HG02642 (cell line): ENCODE data around the gene MAPK4.
"Not testable (repeated sequence)": the region's sequence is repeated elsewhere in the genome, so short reads cannot be mapped to it uniquely, and the experiment has no call there.

Experiments used
- ATAC-seq: cut with Tn5 transposase; IDR thresholded peaks from one replicate; pipeline ENCODE4 v1.9.1; 2021; ENCODE audit warnings: mild to moderate bottlenecking; ENCODE audit not compliant: unreplicated experiment, poor library complexity

Gene MAPK4

DNA sequence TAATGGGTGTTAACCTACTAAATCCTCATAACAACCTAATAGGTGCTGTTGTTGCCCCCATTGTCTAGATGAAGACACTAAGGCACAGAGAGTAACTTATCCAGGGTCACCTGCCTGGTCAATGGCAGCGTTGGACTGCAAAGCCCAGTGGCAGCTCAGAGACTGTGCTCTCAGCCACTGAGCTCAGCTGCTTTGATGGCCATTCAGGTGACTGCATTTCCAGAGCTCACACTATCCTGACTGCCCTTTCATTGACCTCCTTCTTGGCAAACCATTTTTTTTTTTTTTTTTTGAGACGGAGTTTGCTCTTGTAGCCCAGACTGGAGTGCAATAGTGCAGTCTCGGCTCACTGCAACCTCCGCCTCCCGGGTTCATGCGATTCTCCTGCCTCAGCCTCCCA, 115.2 kb downstream of the MAPK4 start:
- ATAC-seq = no peak

GRCh38 chr18:50678651-50679050, 118.8 kb downstream of the MAPK4 start:
- ATAC-seq = no peak

GRCh38 chr18:50679056-50679455, 119.2 kb downstream of the MAPK4 start:
- no peak for ATAC-seq

- no peak for ATAC-seq
These were observed 119.8 kb downstream of the MAPK4 start for GRCh38 chr18:50679656-50680055.

GRCh38 chr18:50680966-50681365, 121.1 kb downstream of the MAPK4 start:
- no peak for ATAC-seq

- no peak for ATAC-seq
These were observed 123.0 kb downstream of the MAPK4 start for GRCh38 chr18:50682852-50683251.

- no peak for ATAC-seq
These were observed 126.5 kb downstream of the MAPK4 start for GRCh38 chr18:50686409-50686808.

GRCh38 chr18:50687491-50687890, 127.6 kb downstream of the MAPK4 start:
- no peak for ATAC-seq

DNA sequence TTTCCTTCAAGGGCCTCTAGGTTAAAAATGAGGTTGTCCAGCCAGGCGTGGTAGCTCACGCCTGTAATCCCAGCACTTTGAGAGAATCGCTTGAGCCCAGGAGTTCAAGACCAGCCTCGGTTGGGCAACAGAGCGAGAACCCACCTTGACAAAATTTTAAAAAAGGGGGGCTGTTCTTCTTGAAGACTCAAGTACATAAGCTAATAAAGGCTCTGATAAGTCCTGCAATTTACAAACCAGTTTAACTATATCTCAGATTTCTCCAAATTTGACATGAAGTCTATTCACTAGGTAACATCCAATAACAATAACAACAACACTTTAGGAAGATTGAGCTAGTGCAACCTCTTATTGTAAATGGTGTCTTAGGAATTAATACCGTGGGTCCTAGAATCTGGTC, 129.7 kb downstream of the MAPK4 start:
- no peak for ATAC-seq

- ATAC-seq = no peak
These were observed 134.3 kb downstream of the MAPK4 start for GRCh38 chr18:50694147-50694546.

- no peak for ATAC-seq
These were observed 135.7 kb downstream of the MAPK4 start for GRCh38 chr18:50695431-50696176.

DNA sequence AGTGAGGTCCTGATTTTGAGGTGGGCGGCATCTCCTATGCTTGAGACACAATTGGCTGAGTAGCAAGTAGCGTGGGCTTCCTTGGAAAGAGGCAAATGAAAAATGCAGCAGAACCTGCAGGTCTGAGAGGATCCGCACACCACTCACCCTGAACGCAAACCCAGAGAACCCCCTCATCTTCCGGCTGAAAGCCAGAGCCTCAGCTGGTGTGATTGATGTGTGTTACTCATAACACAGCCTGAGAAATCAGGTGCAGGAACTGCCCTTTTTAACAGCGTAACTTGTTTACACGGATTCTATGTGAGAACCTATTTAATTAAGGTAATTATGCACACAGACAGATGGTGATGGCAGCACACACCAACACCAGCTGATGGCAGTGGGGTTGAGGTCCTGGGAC, 136.5 kb downstream of the MAPK4 start:
- ATAC-seq = no peak

DNA sequence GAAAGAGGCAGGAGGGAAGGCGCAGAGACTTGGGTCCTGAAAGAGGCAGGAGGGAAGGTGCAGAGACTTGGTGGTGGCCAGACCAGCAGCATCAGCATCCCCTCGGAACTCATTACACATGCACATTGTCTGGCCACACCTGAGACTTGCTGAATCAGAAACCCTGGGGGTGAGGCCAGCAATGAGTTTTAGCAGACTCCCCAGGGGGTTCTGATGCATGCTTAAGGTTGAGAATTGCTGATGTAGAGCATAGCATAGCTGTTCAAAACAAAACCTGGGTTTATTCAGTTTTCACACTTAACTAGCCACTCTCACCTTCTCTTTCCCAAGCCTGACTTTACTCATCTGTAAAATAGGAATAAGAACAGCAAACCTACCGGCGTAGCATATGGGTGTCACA, 137.0 kb downstream of the MAPK4 start:
- no peak for ATAC-seq

DNA sequence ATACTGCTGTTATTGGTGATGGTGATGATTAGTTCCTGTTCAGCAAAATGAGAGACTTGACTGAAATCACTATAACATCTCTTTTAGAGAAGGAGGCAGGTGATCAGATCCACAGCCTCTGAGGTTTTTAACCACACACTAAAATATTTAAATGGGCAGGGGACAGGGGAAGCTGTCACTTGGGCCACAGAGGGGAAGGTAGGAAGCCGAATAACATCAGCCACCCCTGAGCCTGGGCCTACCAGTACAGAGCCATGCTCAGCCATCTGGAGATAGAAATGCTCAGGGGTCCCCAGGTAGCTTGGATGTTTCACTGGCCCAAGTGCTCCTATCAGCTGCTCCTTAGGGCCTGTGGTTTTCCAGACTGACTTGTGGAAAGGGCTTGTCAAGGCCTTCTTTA, 137.6 kb downstream of the MAPK4 start:
- no peak for ATAC-seq

DNA sequence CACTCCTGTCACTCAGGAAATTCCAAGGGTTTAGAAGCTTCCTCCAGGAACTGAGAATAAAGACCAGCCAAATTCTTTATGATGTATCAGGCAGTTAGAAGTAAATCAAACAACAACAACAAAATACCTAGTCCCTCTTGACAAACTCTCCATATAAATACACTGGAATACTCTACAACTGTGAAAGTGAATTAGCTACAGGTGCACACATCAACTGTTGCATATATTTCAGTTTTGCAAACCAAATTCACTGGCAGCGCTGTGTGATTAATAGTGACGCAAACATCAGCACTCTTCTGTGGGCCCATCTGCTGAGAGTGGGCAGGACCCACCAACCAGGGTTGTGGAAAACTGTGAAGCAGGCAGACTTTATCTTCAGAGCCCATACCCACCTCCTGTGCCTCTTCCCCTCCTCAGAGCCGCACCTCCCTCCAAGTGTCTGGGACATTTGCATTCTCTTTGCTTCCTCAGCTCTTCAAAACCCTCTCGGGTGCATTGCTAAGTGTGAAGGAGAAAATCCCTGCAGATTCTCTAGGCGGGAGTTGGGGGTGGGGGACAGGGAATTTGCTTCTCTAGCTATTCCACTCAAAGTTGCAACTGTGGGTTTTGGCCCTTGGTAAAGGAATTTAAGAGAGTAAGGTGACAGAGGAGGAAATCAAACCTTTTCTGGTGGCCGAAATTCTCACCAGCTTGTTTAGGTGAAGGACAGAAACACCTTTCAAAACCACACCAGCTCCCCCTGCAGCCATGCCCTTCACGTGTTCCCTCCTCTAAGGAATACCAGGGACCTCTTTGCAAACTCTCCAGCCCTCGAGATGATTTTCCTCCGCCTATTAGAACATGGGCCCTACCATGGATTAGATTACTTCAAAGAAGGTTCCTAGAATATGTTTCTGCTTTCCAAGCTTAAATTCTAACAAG, 140.6 kb downstream of the MAPK4 start:
- no peak for ATAC-seq

GRCh38 chr18:50704357-50704940, 144.6 kb downstream of the MAPK4 start:
- ATAC-seq = no peak

- ATAC-seq = no peak
These were observed 146.3 kb downstream of the MAPK4 start for GRCh38 chr18:50706199-50706598.

GRCh38 chr18:50706651-50707050, 146.8 kb downstream of the MAPK4 start:
- ATAC-seq = no peak

- ATAC-seq = not testable (repeated sequence)
These were observed 147.4 kb downstream of the MAPK4 start for GRCh38 chr18:50707297-50707696.

DNA sequence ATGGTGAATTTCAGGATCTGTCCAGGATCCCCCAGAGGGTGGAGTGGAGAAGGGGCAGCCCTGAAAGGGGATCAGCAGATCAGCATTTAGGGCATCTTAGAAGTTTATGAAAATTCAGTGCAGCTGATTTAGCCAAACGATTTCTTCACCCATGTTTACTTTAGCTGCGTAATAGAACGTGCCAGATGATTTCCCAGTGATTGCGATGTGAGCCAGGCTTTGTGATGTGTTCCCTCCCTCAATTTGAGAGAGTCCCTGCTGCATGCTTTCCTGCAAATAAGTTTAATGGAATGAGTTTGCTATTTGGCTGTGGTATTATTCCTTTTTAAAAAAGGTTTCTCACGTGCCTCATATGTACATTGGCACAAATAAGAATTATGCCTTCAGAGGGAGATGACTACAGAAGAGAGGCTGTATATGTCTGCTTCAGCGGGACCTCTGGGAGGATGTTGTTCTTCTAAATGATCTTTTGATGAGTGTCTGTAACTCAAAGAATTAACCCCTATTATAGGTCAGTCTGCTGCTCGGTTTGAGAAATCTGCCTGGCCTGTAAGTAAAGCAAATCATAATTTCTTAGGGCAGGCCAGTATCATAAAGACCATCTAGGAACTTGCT, 148.1 kb downstream of the MAPK4 start:
- no peak for ATAC-seq

- no peak for ATAC-seq
These were observed 149.3 kb downstream of the MAPK4 start for GRCh38 chr18:50709193-50709592.
